CD4-positive, alpha-beta memory T cell (primary cell): ENCODE data around the gene SPCS3. TPM values are rescaled to one million over a fixed set of nuclear protein-coding genes. Genes with fewer than 3 reads are reported as not detected.
A peak's percentile ranks its signal among the peaks of the same experiment; 100 is the strongest.

Experiments used
- CTCF ChIA-PET: fragments of 350-600 bp; sonication (Branson Sonifier 250); formaldehyde crosslinking; loops from one replicate; lab custom pipeline; 2021; ENCODE audit warnings: inconsistent platforms; ENCODE audit not compliant: partially characterized antibody; lab: Charles Lee
- POLR2A ChIA-PET: fragments of 350-600 bp; sonication (Branson Sonifier 250); formaldehyde crosslinking; loops from one replicate; lab custom pipeline; 2021; ENCODE audit not compliant: partially characterized antibody; lab: Charles Lee
- DNase-seq, 5 donors: peaks; one replicate each; pipeline versions ENCODE4 v3.0.0 to v3.0.0-alpha.2; 2020 to 2022; ENCODE audit warnings: mixed read lengths in 1 of 5
- H3K27ac ChIP-seq: one replicate; pipeline ENCODE4 v1.7.0; 2013; ENCODE audit warnings: low read depth, low read length
- H3K27me3 ChIP-seq: 2 replicates; pipeline ENCODE4 v1.7.0; 2013; ENCODE audit warnings: mild to moderate bottlenecking, low read length, moderate library complexity; ENCODE audit not compliant: insufficient read depth
- H3K36me3 ChIP-seq: 2 replicates; pipeline ENCODE4 v1.7.0; 2013; ENCODE audit warnings: mild to moderate bottlenecking, low read length, moderate library complexity; ENCODE audit not compliant: insufficient read depth
- H3K4me1 ChIP-seq: 2 replicates; pipeline ENCODE4 v1.7.0; 2013; ENCODE audit warnings: mild to moderate bottlenecking, low read length, moderate library complexity; ENCODE audit not compliant: insufficient read depth
- H3K4me3 ChIP-seq, 2 donors: one replicate each; pipeline ENCODE4 v1.7.0; 2013; ENCODE audit warnings: low read length in 2 of 2, mild to moderate bottlenecking in 1 of 2
- H3K9me3 ChIP-seq, 2 donors: one replicate each; pipeline ENCODE4 v1.7.0; 2013; ENCODE audit warnings: low read length in 2 of 2, control low read depth in 1 of 2; ENCODE audit not compliant: control insufficient read depth in 1 of 2
- H3K27ac Mint-ChIP-seq, 7 donors: one replicate each; pipeline ENCODE4 v1.8.0; 2020 to 2021; ENCODE audit warnings: mixed read lengths in 7 of 7, mild to moderate bottlenecking in 6 of 7, inconsistent platforms in 3 of 7, moderate library complexity in 3 of 7
- H3K27me3 Mint-ChIP-seq, 2 donors: one replicate each; pipeline ENCODE4 v1.8.0; 2020 to 2021; ENCODE audit warnings: mixed read lengths in 2 of 2
- H3K36me3 Mint-ChIP-seq, 2 donors: one replicate each; pipeline ENCODE4 v1.8.0; 2020 to 2021; ENCODE audit warnings: mixed read lengths in 2 of 2, inconsistent platforms in 1 of 2, mild to moderate bottlenecking in 1 of 2
- H3K4me1 Mint-ChIP-seq, 4 donors: one replicate each; pipeline ENCODE4 v1.8.0; 2020 to 2021; ENCODE audit warnings: mixed read lengths in 4 of 4, mild to moderate bottlenecking in 1 of 4
- H3K4me3 Mint-ChIP-seq, 8 donors: one replicate each; pipeline ENCODE4 v1.8.0; 2020 to 2021; ENCODE audit warnings: mixed read lengths in 8 of 8, mild to moderate bottlenecking in 7 of 8, moderate library complexity in 6 of 8, inconsistent platforms in 3 of 8
- H3K9me3 Mint-ChIP-seq, 8 donors: one replicate each; pipeline ENCODE4 v1.8.0; 2020 to 2021; ENCODE audit warnings: mixed read lengths in 8 of 8, mild to moderate bottlenecking in 5 of 8, inconsistent platforms in 3 of 8, moderate library complexity in 1 of 8
- intact Hi-C: fragments of 100-400 bp; cut with micrococcal nuclease; formaldehyde crosslinking; loops from one replicate; pipeline ENCODE4 v1.15.1; 2023
- polyA plus RNA-seq, 2 donors: library from polyadenylated mRNA; unstranded; fragments of 300-500 nt; fragmentation: Illumina TruSeq; gene quantifications; one replicate each; pipeline ENCODE4 v1.2.3, GENCODE V29; 2021
- total RNA-seq, 2 experiments: library from RNA; stranded (reverse); gene quantifications; one replicate each; pipeline ENCODE4 v1.2.3, GENCODE V29; 2021

SPCS3 gene
- total and polyA plus RNA-seq, 4 experiments from 2014 or later = 62.4 to 207 (median 134) TPM

GRCh38 chr4:176313596-176314336, 6.0 kb upstream of the SPCS3 start:
- Histone ChIP-seq H3K4me3 (no peak overlapping the region), H3K27me3 (no peaks in the 10 kb centered on the region), H3K27ac (no peak overlapping the region), H3K4me1 (peaks cover 2% of the 10 kb centered on the region), H3K36me3 (no peaks in the 10 kb centered on the region), H3K9me3 (no peaks in the 10 kb centered on the region)
- Mint-ChIP-seq H3K27ac (no peak overlapping the region), H3K4me3 (no peak overlapping the region), H3K4me1 (peaks cover 2 to 10% (median 4%) of the 10 kb centered on the region in 4 donors), H3K36me3 (no peaks in the 10 kb centered on the region), H3K27me3 (peaks cover 2% of the 10 kb centered on the region in 2 donors), H3K9me3 (peaks cover 0 to 2% (median 0%) of the 10 kb centered on the region in 8 donors)
- POLR2A ChIA-PET = interaction anchor here (1.1 kb wide), 1 partner anchor 13 kb away, joined by 3 read pairs; no protein-coding TSS in a partner anchor
- intact Hi-C loops = no loop called here
- no peak for DNase-seq
- CTCF ChIA-PET = interaction anchor here (0.7 kb wide), 1 partner anchor 27 kb away, joined by 3 read pairs; no protein-coding TSS in a partner anchor

GRCh38 chr4:176319151-176319703, 539 bp upstream of the SPCS3 start:
- Histone ChIP-seq H3K27ac (peak overlapping the region; percentile 95), H3K36me3 (no peaks in the 10 kb centered on the region), H3K4me1 (peaks cover 43% of the 10 kb centered on the region), H3K4me3 (peak overlapping the region; percentile 40 to 59), H3K27me3 (no peaks in the 10 kb centered on the region), H3K9me3 (no peaks in the 10 kb centered on the region)
- DNase-seq = no peak
- intact Hi-C loops = no loop called here
- Mint-ChIP-seq H3K9me3 (no peaks in the 10 kb centered on the region), H3K4me1 (peaks cover 24 to 54% (median 34%) of the 10 kb centered on the region in 4 donors), H3K36me3 (peaks cover 0 to 17% of the 10 kb centered on the region in 2 donors), H3K27ac (peak overlapping the region; percentile 92 to 96 (median 95)), H3K27me3 (no peaks in the 10 kb centered on the region), H3K4me3 (peak overlapping the region; percentile 91 to 98 (median 94))
- ChIA-PET CTCF (no interaction called here), POLR2A (interaction anchor here (3.3 kb wide), 1 partner anchor 123 kb away, joined by 20 read pairs; the partner anchor contains the start of gene SPATA4)

- ChIA-PET CTCF (interaction anchor here (1.0 kb wide), 2 partner anchors 9 to 20 kb away, joined by 3 read pairs; no protein-coding TSS in a partner anchor), POLR2A (interaction anchor here (3.3 kb wide), 1 partner anchor 125 kb away, joined by 20 read pairs; the partner anchor contains the start of gene SPATA4)
- no peaks in the 10 kb centered on the region for H3K9me3 ChIP-seq
- H3K36me3 ChIP-seq = no peaks in the 10 kb centered on the region
- peak overlapping the region; percentile 95 for H3K27ac ChIP-seq
- peak overlapping the region; percentile 36 to 59 for H3K4me3 ChIP-seq
- H3K27ac Mint-ChIP-seq = peak overlapping the region; percentile 91 to 98 (median 96)
- peaks cover 30 to 66% (median 40%) of the 10 kb centered on the region in 4 donors for H3K4me1 Mint-ChIP-seq
- DNase-seq = peak; percentile 87 to 92 (median 88)
- H3K27me3 Mint-ChIP-seq = no peaks in the 10 kb centered on the region
- no peaks in the 10 kb centered on the region for H3K27me3 ChIP-seq
- no peaks in the 10 kb centered on the region for H3K9me3 Mint-ChIP-seq
- peaks cover 56% of the 10 kb centered on the region for H3K4me1 ChIP-seq
- peak overlapping the region; percentile 88 to 97 (median 94) for H3K4me3 Mint-ChIP-seq
- peaks cover 0 to 20% of the 10 kb centered on the region in 2 donors for H3K36me3 Mint-ChIP-seq
- intact Hi-C loops = loop anchor here (1.0 to 5.0 kb wide), 4 partner anchors 18 to 1122 kb away; partner anchors contain the start of genes AGA and SPATA4
These were observed 692 bp downstream of the SPCS3 start for GRCh38 chr4:176320340-176320975.

GRCh38 chr4:176320976-176321361, 1.2 kb downstream of the SPCS3 start:
- no peaks in the 10 kb centered on the region for H3K27me3 ChIP-seq
- H3K9me3 Mint-ChIP-seq = no peaks in the 10 kb centered on the region
- no peaks in the 10 kb centered on the region for H3K27me3 Mint-ChIP-seq
- no peak for DNase-seq
- H3K9me3 ChIP-seq = no peaks in the 10 kb centered on the region
- intact Hi-C loops = loop anchor here (1.0 to 5.0 kb wide), 4 partner anchors 18 to 1121 kb away; partner anchors contain the start of genes AGA and SPATA4
- H3K4me1 ChIP-seq = peaks cover 58% of the 10 kb centered on the region
- H3K36me3 Mint-ChIP-seq = peaks cover 0 to 20% of the 10 kb centered on the region in 2 donors
- H3K36me3 ChIP-seq = no peaks in the 10 kb centered on the region
- POLR2A ChIA-PET = interaction anchor here (1.1 to 3.3 kb wide), 2 partner anchors 14 to 125 kb away, joined by 3 to 20 read pairs; partner anchors contain the start of gene SPATA4
- peak overlapping the region; percentile 91 to 98 (median 96) for H3K27ac Mint-ChIP-seq
- H3K4me3 Mint-ChIP-seq = peak overlapping the region; percentile 88 to 97 (median 94)
- CTCF ChIA-PET = interaction anchor here (1.0 kb wide), 2 partner anchors 9 to 20 kb away, joined by 3 read pairs; no protein-coding TSS in a partner anchor
- H3K27ac ChIP-seq = peak overlapping the region; percentile 95
- H3K4me3 ChIP-seq = peak overlapping the region; percentile 36 to 59
- peaks cover 30 to 67% (median 40%) of the 10 kb centered on the region in 4 donors for H3K4me1 Mint-ChIP-seq

GRCh38 chr4:176321589-176321988, 1.8 kb downstream of the SPCS3 start:
- intact Hi-C loops = loop anchor here (2.0 to 5.0 kb wide), 2 partner anchors 17 to 1001 kb away; no protein-coding TSS in a partner anchor
- ChIA-PET CTCF (interaction anchor here (1.0 kb wide), 2 partner anchors 8 to 19 kb away, joined by 3 read pairs; no protein-coding TSS in a partner anchor), POLR2A (interaction anchor here (1.1 to 3.3 kb wide), 2 partner anchors 14 to 126 kb away, joined by 3 to 20 read pairs; partner anchors contain the start of gene SPATA4)
- peaks cover 0 to 23% of the 10 kb centered on the region in 2 donors for H3K36me3 Mint-ChIP-seq
- H3K27me3 Mint-ChIP-seq = no peaks in the 10 kb centered on the region
- peaks cover 61% of the 10 kb centered on the region for H3K4me1 ChIP-seq
- peak overlapping the region; percentile 36 to 59 for H3K4me3 ChIP-seq
- peak overlapping the region; percentile 88 to 97 (median 94) for H3K4me3 Mint-ChIP-seq
- H3K27me3 ChIP-seq = no peaks in the 10 kb centered on the region
- peak overlapping the region; percentile 91 to 98 (median 96) for H3K27ac Mint-ChIP-seq
- no peaks in the 10 kb centered on the region for H3K9me3 ChIP-seq
- peak overlapping the region; percentile 95 for H3K27ac ChIP-seq
- no peaks in the 10 kb centered on the region for H3K9me3 Mint-ChIP-seq
- H3K36me3 ChIP-seq = no peaks in the 10 kb centered on the region
- peaks cover 30 to 72% (median 41%) of the 10 kb centered on the region in 4 donors for H3K4me1 Mint-ChIP-seq
- DNase-seq = no peak

- Histone ChIP-seq H3K27ac (no peak overlapping the region), H3K36me3 (peaks cover 11% of the 10 kb centered on the region), H3K27me3 (no peaks in the 10 kb centered on the region), H3K9me3 (no peaks in the 10 kb centered on the region), H3K4me3 (no peak overlapping the region), H3K4me1 (peaks cover 77% of the 10 kb centered on the region)
- no peak for DNase-seq
- Mint-ChIP-seq H3K27me3 (no peaks in the 10 kb centered on the region), H3K27ac (peak overlapping the region in 3 of 7 donors; percentile 15 to 95 (median 75)), H3K4me1 (peaks cover 29 to 83% (median 49%) of the 10 kb centered on the region in 4 donors), H3K36me3 (peaks cover 6 to 43% of the 10 kb centered on the region in 2 donors), H3K9me3 (no peaks in the 10 kb centered on the region), H3K4me3 (peak overlapping the region in 6 of 8 donors; percentile 8 to 85 (median 60))
- ChIA-PET POLR2A (no interaction called here), CTCF (interaction anchor here (1.3 to 2.2 kb wide), 2 partner anchors 17 to 128 kb away, joined by 4 to 7 read pairs; no protein-coding TSS in a partner anchor)
- intact Hi-C loops = loop anchor here (5.0 kb wide), 1 partner anchor 999 kb away; no protein-coding TSS in a partner anchor
These were observed 3.9 kb downstream of the SPCS3 start for GRCh38 chr4:176323511-176324160.
